Right lobe of liver (tissue), 6 donors: Measurements from ENCODE around the gene PDE7B. TPM values are rescaled to one million over a fixed set of nuclear protein-coding genes. Genes with fewer than 3 reads are reported as not detected.

Source experiments
- ATAC-seq, 4 donors: fragments of 200-7000 bp; cut with Tn5 transposase; one replicate each; pipeline ENCODE4 v1.9.1; 2020; ENCODE audit warnings: mild to moderate bottlenecking in 4 of 4, moderate library complexity in 4 of 4
- DNase-seq, 3 donors: peaks; one replicate each; pipeline ENCODE4 v3.0.0-alpha.2; 2020
- H3K27ac ChIP-seq, 3 donors: fragments of 200-600 bp; one replicate each; pipeline ENCODE4 v1.8.0; 2022
- H3K27me3 ChIP-seq, 2 donors: fragments of 200-600 bp; one replicate each; pipeline ENCODE4 v1.8.0; 2022
- H3K36me3 ChIP-seq, 4 donors: fragments of 200-600 bp; sonication (generic) in 1 of 4; one replicate each; pipeline versions ENCODE4 v1.5.1 to v1.8.0; 2017 to 2022; ENCODE audit warnings: control low read depth in 1 of 4
- H3K4me1 ChIP-seq, 4 donors: fragments of 200-600 bp; sonication (generic) in 1 of 4; one replicate each; pipeline versions ENCODE4 v1.5.1 to v1.8.0; 2017 to 2022; ENCODE audit warnings: control low read depth in 1 of 4
- H3K4me3 ChIP-seq, 3 donors: fragments of 200-600 bp; one replicate each; pipeline ENCODE4 v1.8.0; 2022
- H3K9me3 ChIP-seq, 4 donors: fragments of 200-600 bp; sonication (generic) in 1 of 4; one replicate each; pipeline versions ENCODE4 v1.5.1 to v1.8.0; 2017 to 2022; ENCODE audit warnings: control low read depth in 1 of 4
- CTCF ChIP-seq, 4 donors: fragments of 200-600 bp in 3 of 4; fragments of 450-650 bp in 1 of 4; IDR thresholded peaks; one replicate each; pipeline versions ENCODE4 v1.5.1 to v1.8.0; 2016 to 2022; ENCODE audit warnings: antibody characterized with exemption in 4 of 4, mild to moderate bottlenecking in 2 of 4
- POLR2A ChIP-seq: fragments of 450-650 bp; IDR thresholded peaks from one replicate; pipeline ENCODE4 v1.6.1; 2017; ENCODE audit warnings: antibody characterized with exemption, mild to moderate bottlenecking
- WGBS: methylation state at CpG from one replicate; pipeline ENCODE4 v1.1.6; 2018; ENCODE audit warnings: low coverage, low lambda C conversion rate; ENCODE audit not compliant: insufficient coverage; ENCODE audit errors: missing lambda C conversion rate; 5-methylcytosine and 5-hydroxymethylcytosine counted together
- intact Hi-C, 2 donors: fragments of 100-400 bp; cut with DNase I; formaldehyde crosslinking; loops; one replicate each; pipeline versions ENCODE4 v1.11.2 to v1.14.1; 2022
- total RNA-seq, 6 experiments: library from RNA; depleted of rRNA in 2 of 6; stranded (reverse); fragments of >200 nt in 2 of 6; fragmentation: NEBNext Ultra II Directional in 3 of 6; extraction: Animal tissue kit (Norgen Biotek cat#: 25700) in 3 of 6; gene quantifications; one replicate each; pipeline versions ENCODE4 v1.1.0 to v1.2.4, GENCODE V29; 2016 to 2023
- donor health status: DM: no; HTN: yes; CAD: no.
- donor health status: DM: no; HTN: no; CAD: no.
- donor health status: DM: no; HTN: no; CAD: no.
- donor health status: DM: no; HTN: yes; CAD: no.
- donor health status: DM: no; HTN: yes; CAD: no.

Gene PDE7B
- total RNA-seq, 6 experiments from 2014 or later = 1.1 to 5.1 (median 1.9) TPM

DNA sequence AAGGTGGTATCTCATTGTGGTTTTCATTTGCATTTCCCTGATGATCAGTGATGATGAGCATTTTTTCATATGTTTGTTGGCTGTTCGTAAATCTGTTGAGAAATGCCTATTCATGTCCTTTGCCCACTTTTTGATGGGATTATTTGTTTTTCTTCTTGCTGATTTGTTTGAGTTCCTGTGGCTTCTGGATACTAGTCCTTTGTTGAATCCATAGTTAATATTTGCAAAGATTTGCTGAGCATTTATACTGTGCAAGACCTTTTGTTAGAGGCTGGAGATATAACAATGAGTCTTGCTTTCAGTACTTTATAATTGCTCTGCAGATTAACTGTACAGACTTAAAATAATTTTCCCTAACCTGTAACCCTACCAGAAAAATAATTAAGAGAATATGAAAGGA lies 35.6 kb downstream of the PDE7B start:
- Histone ChIP-seq H3K27ac (no peak overlapping the region), H3K4me1 (peaks cover 0 to 3% (median 0%) of the 10 kb centered on the region in 4 donors), H3K36me3 (no peaks in the 10 kb centered on the region), H3K9me3 (no peaks in the 10 kb centered on the region), H3K4me3 (no peak overlapping the region), H3K27me3 (no peaks in the 10 kb centered on the region)
- TF ChIP-seq POLR2A (no peak), CTCF (IDR thresholded peaks at IDR 0.05) (no peak)
- WGBS = 57% methylated on average over 1 of the region's 1 CpG
- intact Hi-C loops = no loop called here
- peak in 2 of 4 donors; percentile 36 to 59 for ATAC-seq
- DNase-seq = no peak

- ATAC-seq = no peak
- TF ChIP-seq CTCF (IDR thresholded peaks at IDR 0.05) = no peak
- no peak for TF ChIP-seq POLR2A
- Histone ChIP-seq H3K36me3 (no peaks in the 10 kb centered on the region), H3K27me3 (no peaks in the 10 kb centered on the region), H3K9me3 (no peaks in the 10 kb centered on the region), H3K4me3 (no peak overlapping the region), H3K4me1 (peaks cover 0 to 3% (median 0%) of the 10 kb centered on the region in 4 donors), H3K27ac (no peak overlapping the region)
- intact Hi-C loops = no loop called here
- no peak for DNase-seq
These were observed 37.3 kb downstream of the PDE7B start for GRCh38 chr6:135888818-135889217.

GRCh38 chr6:135890876-135891275 lies 39.4 kb downstream of the PDE7B start:
- Histone ChIP-seq H3K4me3 (no peak overlapping the region), H3K9me3 (no peaks in the 10 kb centered on the region), H3K27ac (no peak overlapping the region), H3K27me3 (no peaks in the 10 kb centered on the region), H3K4me1 (peaks cover 0 to 3% (median 0%) of the 10 kb centered on the region in 4 donors), H3K36me3 (no peaks in the 10 kb centered on the region)
- intact Hi-C loops = no loop called here
- 83% methylated on average over 5 of the region's 5 CpGs for WGBS
- ATAC-seq (no peak), DNase-seq (no peak)
- no peak for TF ChIP-seq CTCF (IDR thresholded peaks at IDR 0.05)
- no peak for TF ChIP-seq POLR2A

GRCh38 chr6:135891710-135892109 lies 40.2 kb downstream of the PDE7B start:
- Histone ChIP-seq H3K9me3 (no peaks in the 10 kb centered on the region), H3K4me3 (no peak overlapping the region), H3K36me3 (no peaks in the 10 kb centered on the region), H3K27ac (no peak overlapping the region), H3K27me3 (no peaks in the 10 kb centered on the region), H3K4me1 (peaks cover 0 to 3% (median 0%) of the 10 kb centered on the region in 4 donors)
- TF ChIP-seq POLR2A = no peak
- TF ChIP-seq CTCF (IDR thresholded peaks at IDR 0.05) = no peak
- intact Hi-C loops = no loop called here
- no peak for ATAC-seq
- DNase-seq = no peak

DNA sequence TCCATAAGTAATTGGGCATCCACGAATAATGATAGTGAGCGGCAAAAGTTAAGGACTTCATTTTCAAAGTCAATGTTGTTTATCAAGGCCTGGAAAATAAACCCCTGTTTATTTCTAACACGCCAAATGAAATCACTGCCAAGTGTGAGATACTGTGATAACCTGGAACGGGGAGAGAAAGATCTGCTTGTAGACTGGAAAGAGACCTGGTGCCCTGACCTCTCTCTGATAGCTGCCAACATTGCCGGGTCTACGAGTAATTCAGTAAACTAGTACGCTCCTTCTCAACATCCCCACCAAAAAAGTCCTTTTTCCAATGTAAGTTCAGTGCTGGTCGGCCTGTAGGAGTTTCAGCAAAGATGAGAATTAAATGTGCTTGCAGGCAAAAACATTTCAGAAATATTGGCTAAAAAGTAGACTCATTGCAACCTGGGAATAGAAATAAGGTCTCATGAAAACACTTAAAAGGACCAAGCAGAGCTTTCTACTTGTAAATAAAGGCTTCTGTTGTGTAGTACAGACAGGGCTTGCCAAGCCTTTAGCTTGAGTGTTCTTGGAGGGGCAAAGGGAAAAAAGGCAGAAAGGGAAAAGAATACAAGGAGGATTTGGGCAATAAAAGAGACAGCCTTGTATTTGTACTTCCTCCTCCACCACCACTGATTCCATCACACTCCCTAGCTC lies 43.9 kb downstream of the PDE7B start:
- TF ChIP-seq CTCF (IDR thresholded peaks at IDR 0.05) (no peak), POLR2A (no peak)
- ATAC-seq (peak in 2 of 4 donors; percentile 41 to 79), DNase-seq (no peak)
- intact Hi-C loops = no loop called here
- WGBS = 64% methylated on average over 6 of the region's 8 CpGs
- no peaks in the 10 kb centered on the region for H3K4me1 ChIP-seq
- H3K9me3 ChIP-seq = no peaks in the 10 kb centered on the region
- H3K36me3 ChIP-seq = no peaks in the 10 kb centered on the region
- no peak overlapping the region for H3K4me3 ChIP-seq
- H3K27ac ChIP-seq = no peak overlapping the region
- H3K27me3 ChIP-seq = no peaks in the 10 kb centered on the region
